Adrenal gland (tissue), 5 donors: ENCODE results near the gene COL9A2.

Experiments used
- CTCF ChIP-seq, 6 experiments: fragments of 450-650 bp in 4 of 6; fragments of 200-600 bp in 2 of 6; sonication (generic) in 1 of 6; IDR thresholded peaks; 1 replicate in 5 of 6; 2 replicates in 1 of 6; pipeline versions ENCODE4 v1.5.1 to v1.8.0; 2016 to 2021; ENCODE audit warnings: antibody characterized with exemption in 6 of 6, mild to moderate bottlenecking in 2 of 6, moderate library complexity in 1 of 6
- POLR2A ChIP-seq, 2 donors: fragments of 450-650 bp; IDR thresholded peaks; one replicate each; pipeline ENCODE4 v1.6.1; 2017; ENCODE audit warnings: antibody characterized with exemption in 2 of 2, mild to moderate bottlenecking in 2 of 2, moderate library complexity in 1 of 2
- donor health status: DM: no; HTN: no; CAD: no.

- TF ChIP-seq POLR2A (IDR thresholded peaks at IDR 0.05) (no peak), CTCF (IDR thresholded peaks at IDR 0.05) (no peak)
These were observed 64.5 kb downstream of the COL9A2 start for GRCh38 chr1:40252601-40253000.
